Retinal pigment epithelial cell (primary cell): ENCODE measurements around the gene GAPDH.
"Not testable (repeated sequence)": the region's sequence is repeated elsewhere in the genome, so short reads cannot be mapped to it uniquely, and the experiment has no call there.

Experiments used
- DNase-seq: peaks from one replicate; pipeline ENCODE4 v3.0.0-alpha.2; 2010; ENCODE audit warnings: low read depth
- H3K4me3 ChIP-seq: 2 replicates; pipeline ENCODE4 v1.5.1; 2011; ENCODE audit warnings: mild to moderate bottlenecking, low read length, control low read depth, moderate library complexity
- CTCF ChIP-seq: conservative IDR thresholded peaks from 2 replicates; pipeline ENCODE4 v1.5.1; 2011; ENCODE audit warnings: low read depth, low read length, control low read depth, inconsistent platforms

The GAPDH gene

DNA sequence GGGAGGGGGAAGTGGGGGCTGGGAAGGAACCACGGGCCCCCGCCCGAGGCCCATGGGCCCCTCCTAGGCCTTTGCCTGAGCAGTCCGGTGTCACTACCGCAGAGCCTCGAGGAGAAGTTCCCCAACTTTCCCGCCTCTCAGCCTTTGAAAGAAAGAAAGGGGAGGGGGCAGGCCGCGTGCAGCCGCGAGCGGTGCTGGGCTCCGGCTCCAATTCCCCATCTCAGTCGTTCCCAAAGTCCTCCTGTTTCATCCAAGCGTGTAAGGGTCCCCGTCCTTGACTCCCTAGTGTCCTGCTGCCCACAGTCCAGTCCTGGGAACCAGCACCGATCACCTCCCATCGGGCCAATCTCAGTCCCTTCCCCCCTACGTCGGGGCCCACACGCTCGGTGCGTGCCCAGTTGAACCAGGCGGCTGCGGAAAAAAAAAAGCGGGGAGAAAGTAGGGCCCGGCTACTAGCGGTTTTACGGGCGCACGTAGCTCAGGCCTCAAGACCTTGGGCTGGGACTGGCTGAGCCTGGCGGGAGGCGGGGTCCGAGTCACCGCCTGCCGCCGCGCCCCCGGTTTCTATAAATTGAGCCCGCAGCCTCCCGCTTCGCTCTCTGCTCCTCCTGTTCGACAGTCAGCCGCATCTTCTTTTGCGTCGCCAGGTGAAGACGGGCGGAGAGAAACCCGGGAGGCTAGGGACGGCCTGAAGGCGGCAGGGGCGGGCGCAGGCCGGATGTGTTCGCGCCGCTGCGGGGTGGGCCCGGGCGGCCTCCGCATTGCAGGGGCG lies at the start of gene GAPDH:
TSS of gene GAPDH (plus strand) at position 595 of the 772 bp plus-strand sequence. CDS start 316 bp downstream, outside the sequence.
- DNase-seq, result peak; percentile 91
- peak within 1 kb of the TSS; percentile 97 for H3K4me3 ChIP-seq
- no peak for TF ChIP-seq CTCF

DNA sequence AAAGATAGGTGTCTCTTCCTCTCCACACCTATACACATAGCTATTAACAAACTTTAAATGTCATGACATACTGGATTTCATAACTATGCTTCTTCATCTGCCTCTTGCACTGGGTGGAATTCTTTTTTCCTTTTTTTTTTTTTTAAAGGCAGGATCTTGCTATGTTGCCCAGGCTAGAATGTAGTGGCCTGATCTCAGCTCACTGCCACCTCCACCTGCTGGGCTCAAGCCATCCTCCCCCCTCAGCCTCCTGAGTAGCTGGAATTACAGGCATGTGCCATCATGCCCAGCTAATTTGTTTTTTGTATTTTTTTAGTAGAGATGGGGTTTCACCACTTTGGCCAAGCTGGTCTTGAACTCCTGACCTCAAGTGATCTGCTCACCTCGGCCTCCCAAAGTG lies 46.1 kb upstream of the GAPDH start:
- DNase-seq, result no peak
- no peak for TF ChIP-seq CTCF
- H3K4me3 ChIP-seq, result no peak overlapping the region

GRCh38 chr12:6489449-6489848 lies 44.9 kb upstream of the GAPDH start:
- no peak for TF ChIP-seq CTCF
- no peak overlapping the region for H3K4me3 ChIP-seq
- DNase-seq, result no peak

- not testable (repeated sequence) for H3K4me3 ChIP-seq, DNase-seq
These were observed 43.6 kb upstream of the GAPDH start for GRCh38 chr12:6490673-6491072.

GRCh38 chr12:6492838-6493496 lies 41.4 kb upstream of the GAPDH start, which contains the start of gene MRPL51:
Gene MRPL51 (minus strand): TSS chr12:6493262. CDS start chr12:6493136, 126 bp downstream.
- DNase-seq, result peak; percentile 85
- TF ChIP-seq CTCF, result no peak
- H3K4me3 ChIP-seq, result peak within 1 kb of the TSS; percentile 98

DNA sequence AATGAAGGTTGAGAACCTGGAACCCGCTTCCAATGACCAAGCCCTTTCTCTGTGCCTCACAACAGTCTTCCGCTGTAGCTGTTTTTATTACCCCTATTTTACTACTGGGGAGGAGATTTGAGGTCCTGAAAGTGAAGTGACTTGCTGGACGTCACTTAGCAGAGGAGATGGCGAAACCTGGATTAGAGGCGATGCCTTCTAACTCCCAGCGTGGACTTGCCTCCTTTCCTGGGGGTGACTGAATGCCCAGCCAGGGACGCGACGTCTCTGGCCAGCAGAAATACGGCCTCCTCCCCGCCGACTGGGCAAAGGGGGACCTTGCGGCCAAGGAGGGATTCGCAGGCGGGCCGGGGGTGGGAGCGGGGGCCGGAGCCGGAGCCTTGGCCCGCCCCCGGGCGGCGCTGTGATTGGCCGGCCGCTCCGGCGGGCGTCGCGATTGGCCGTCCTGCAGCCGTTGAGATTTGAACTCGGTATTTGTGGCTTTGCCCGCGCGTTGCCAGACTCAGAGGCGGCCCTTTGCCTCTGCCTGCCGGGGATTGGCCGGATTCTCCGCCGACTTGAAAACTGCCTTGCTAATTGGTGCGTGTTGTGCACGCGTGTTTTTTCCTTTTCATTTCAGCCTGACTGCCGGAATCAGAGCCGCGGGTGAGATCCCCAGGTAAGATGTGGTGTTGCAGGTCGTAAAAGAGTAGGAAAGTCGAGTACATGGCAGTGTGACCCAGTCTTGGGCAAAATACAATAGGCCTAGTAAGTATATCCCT lies 40.6 kb upstream of the GAPDH start, which contains the start of gene NCAPD2:
TSS of gene NCAPD2 (plus strand) at position 606 of the 761 bp plus-strand sequence. CDS start 997 bp downstream, outside the sequence.
- TF ChIP-seq CTCF, result no peak
- peak within 1 kb of the TSS; percentile 98 for H3K4me3 ChIP-seq
- DNase-seq, result peak; percentile 80

DNA sequence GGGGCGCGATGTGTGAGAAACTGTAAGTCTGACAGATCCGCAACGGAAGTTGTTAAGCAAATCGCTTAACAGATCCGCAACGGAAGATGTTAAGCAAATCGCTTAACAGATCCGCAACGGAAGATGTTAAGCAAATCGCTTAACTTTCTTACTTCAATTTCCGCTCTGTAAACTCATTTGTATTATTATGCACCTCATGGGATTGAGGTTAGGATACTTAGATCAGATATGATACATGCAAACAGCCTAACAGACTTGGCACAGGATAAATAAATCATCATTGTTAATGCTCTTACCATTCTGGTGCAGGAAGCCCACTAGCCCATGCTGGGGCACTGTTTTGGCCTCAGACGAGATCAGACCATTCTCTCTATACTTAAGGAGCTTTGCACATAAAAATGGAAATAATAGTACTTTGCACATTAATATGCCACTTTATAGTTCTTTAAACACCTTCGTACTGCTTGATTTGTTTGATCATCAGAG lies 40.0 kb upstream of the GAPDH start:
- peak; percentile 37 for TF ChIP-seq CTCF
- H3K4me3 ChIP-seq, result peak overlapping the region; percentile 80
- DNase-seq, result no peak
